H1 (cell line): Measurements from ENCODE around the gene SLCO2A1.

Experiments used
- ATF3 ChIP-seq: IDR thresholded peaks from 2 replicates; pipeline ENCODE4 v1.6.1; 2011; ENCODE audit warnings: low read depth, mild to moderate bottlenecking, low read length; ENCODE audit not compliant: insufficient read depth
- CHD2 ChIP-seq: IDR thresholded peaks from 2 replicates; pipeline ENCODE4 v1.6.1; 2012; ENCODE audit warnings: low read length, improper control_type of control experiment
- CREB1 ChIP-seq: IDR thresholded peaks from 2 replicates; pipeline ENCODE4 v1.6.1; 2012; ENCODE audit warnings: inconsistent platforms
- CTCF ChIP-seq, 3 experiments: IDR thresholded peaks; 1 replicate in 2 of 3; 2 replicates in 1 of 3; pipeline versions ENCODE4 v1.5.1 to v1.6.1; 2011; ENCODE audit warnings: low read length in 3 of 3, mild to moderate bottlenecking in 3 of 3, inconsistent platforms in 2 of 3, low read depth in 1 of 3, moderate library complexity in 1 of 3; ENCODE audit not compliant: insufficient read depth in 1 of 3; ENCODE audit errors: control extremely low read depth in 1 of 3
- EZH2 ChIP-seq: fragments of 200-600 bp; sonication (generic); IDR thresholded peaks from 2 replicates; pipeline ENCODE4 v1.7.1; 2012; ENCODE audit warnings: low read depth, mild to moderate bottlenecking, moderate library complexity, low read length, inconsistent platforms; ENCODE audit not compliant: severe bottlenecking
- HDAC2 ChIP-seq, 2 experiments: fragments of 300-600 bp in 1 of 2; sonication (generic) in 1 of 2; IDR thresholded peaks; 2 replicates each; pipeline ENCODE4 v1.6.1; 2011 to 2012; ENCODE audit warnings: low read depth in 2 of 2, low read length in 2 of 2, mild to moderate bottlenecking in 2 of 2, moderate library complexity in 2 of 2, borderline replicate concordance in 1 of 2, inconsistent platforms in 1 of 2
- KDM1A ChIP-seq: fragments of 200-600, 300-600 bp; sonication (generic); IDR thresholded peaks from 2 replicates; pipeline ENCODE4 v1.7.1; 2016; ENCODE audit warnings: mild to moderate bottlenecking, low read length, borderline replicate concordance
- POLR2A ChIP-seq, 2 experiments: IDR thresholded peaks; 1 replicate in 1 of 2; 2 replicates in 1 of 2; pipeline ENCODE4 v1.6.1; 2011; ENCODE audit warnings: low read depth in 2 of 2, low read length in 2 of 2, mild to moderate bottlenecking in 2 of 2; ENCODE audit errors: control extremely low read depth in 1 of 2
- SIN3A ChIP-seq, 2 experiments: IDR thresholded peaks in 1 of 2; conservative IDR thresholded peaks in 1 of 2; 2 replicates each; pipeline ENCODE4 v1.6.1; 2011 to 2012; ENCODE audit warnings: low read length in 2 of 2, improper control_type of control experiment in 1 of 2, low read depth in 1 of 2, mild to moderate bottlenecking in 1 of 2
- SRF ChIP-seq: IDR thresholded peaks from 2 replicates; pipeline ENCODE4 v1.6.1; 2011; ENCODE audit warnings: mild to moderate bottlenecking, low read depth, low read length, moderate library complexity
- TCF12 ChIP-seq: IDR thresholded peaks from 2 replicates; pipeline ENCODE4 v1.6.1; 2011; ENCODE audit warnings: low read depth, mild to moderate bottlenecking, low read length
- TEAD4 ChIP-seq: IDR thresholded peaks from 2 replicates; pipeline ENCODE4 v1.6.1; 2012; ENCODE audit warnings: low read depth, low read length, inconsistent platforms, mixed read lengths
- ZNF274 ChIP-seq: IDR thresholded peaks from 2 replicates; pipeline ENCODE4 v1.7.0; 2012; ENCODE audit warnings: low read length, borderline replicate concordance; ENCODE audit errors: extremely low read depth

GRCh38 chr3:133901847-133902246, 127.9 kb downstream of the SLCO2A1 start:
- no peak for TF ChIP-seq ZNF274
- TF ChIP-seq CTCF (IDR thresholded peaks at IDR 0.05; ENCODE audit: control extremely low read depth in 1 of 3, insufficient read depth in 1 of 3, low read depth in 1 of 3, low read length in 3 of 3): no peak
- TF ChIP-seq TCF12: no peak
- TF ChIP-seq ATF3: no peak
- no peak for TF ChIP-seq EZH2
- TF ChIP-seq TEAD4: no peak
- TF ChIP-seq SRF: no peak
- TF ChIP-seq POLR2A (IDR thresholded peaks at IDR 0.05; ENCODE audit: control extremely low read depth in 1 of 2, low read depth in 2 of 2, low read length in 2 of 2): no peak
- no peak for TF ChIP-seq CREB1
- TF ChIP-seq KDM1A: no peak
- no peak for TF ChIP-seq SIN3A (conservative IDR thresholded peaks at IDR 0.05 in 1 of 2, IDR thresholded peaks at IDR 0.05 in 1 of 2; ENCODE audit: low read depth in 1 of 2, low read length in 2 of 2)
- no peak for TF ChIP-seq HDAC2 (IDR thresholded peaks at IDR 0.05; ENCODE audit: borderline replicate concordance in 1 of 2, low read depth in 2 of 2, low read length in 2 of 2)
- TF ChIP-seq CHD2: no peak
